ENCODE data around the gene BST2.
"Not testable (repeated sequence)": the region's sequence is repeated elsewhere in the genome, so short reads cannot be mapped to it uniquely, and the experiment has no call there.

Gene BST2

GRCh38 chr19:17390665-17391370 lies 14.6 kb downstream of the BST2 start:
- DNase-seq (ENCODE audit: insufficient read length, low spot score): peak; percentile 96
- FAIRE-seq: peak; percentile 98

- no peak for DNase-seq (ENCODE audit: insufficient read length, low spot score)
- FAIRE-seq: no peak
These were observed 15.3 kb downstream of the BST2 start for GRCh38 chr19:17389957-17390664.

GRCh38 chr19:17389288-17389687 lies 16.1 kb downstream of the BST2 start:
- DNase-seq (ENCODE audit: insufficient read length, low spot score) (no peak), FAIRE-seq (no peak)

GRCh38 chr19:17385878-17386611 lies 19.4 kb downstream of the BST2 start:
- DNase-seq (ENCODE audit: insufficient read length, low spot score): peak; percentile 66

GRCh38 chr19:17380426-17381138 lies 24.8 kb downstream of the BST2 start:
- DNase-seq (ENCODE audit: insufficient read length, low spot score) (no peak), FAIRE-seq (no peak)

More at GRCh38 chr19:17385878-17386611, 19.4 kb downstream of the BST2 start:
- FAIRE-seq: no peak

- FAIRE-seq (no peak), DNase-seq (ENCODE audit: insufficient read length, low spot score) (no peak)
These were observed 26.2 kb downstream of the BST2 start for GRCh38 chr19:17379221-17379631.

GRCh38 chr19:17378271-17378670 lies 27.2 kb downstream of the BST2 start:
- no peak for FAIRE-seq

GRCh38 chr19:17376935-17377600 lies 28.4 kb downstream of the BST2 start, which contains the start of gene PLVAP:
PLVAP (minus strand) TSS chr19:17377342; CDS start chr19:17377288, 54 bp downstream.
- no peak for FAIRE-seq
- DNase-seq (ENCODE audit: insufficient read length, low spot score): no peak

More at GRCh38 chr19:17378271-17378670, 27.2 kb downstream of the BST2 start:
- no peak for DNase-seq (ENCODE audit: insufficient read length, low spot score)

GRCh38 chr19:17370026-17370587 lies 35.3 kb downstream of the BST2 start:
- DNase-seq (ENCODE audit: insufficient read length, low spot score) (no peak), FAIRE-seq (no peak)

- no peak for DNase-seq (ENCODE audit: insufficient read length, low spot score)
- FAIRE-seq: no peak
These were observed 40.1 kb downstream of the BST2 start for GRCh38 chr19:17365361-17365760.

GRCh38 chr19:17363852-17364605 lies 41.4 kb downstream of the BST2 start:
- not testable (repeated sequence) for DNase-seq (ENCODE audit: insufficient read length, low spot score); FAIRE-seq

GRCh38 chr19:17359905-17360800 lies 45.3 kb downstream of the BST2 start:
- no peak for DNase-seq (ENCODE audit: insufficient read length, low spot score)
- FAIRE-seq: no peak

GRCh38 chr19:17358395-17358794 lies 47.0 kb downstream of the BST2 start:
- FAIRE-seq (no peak), DNase-seq (ENCODE audit: insufficient read length, low spot score) (no peak)

GRCh38 chr19:17357724-17358123 lies 47.7 kb downstream of the BST2 start:
- DNase-seq (ENCODE audit: insufficient read length, low spot score): no peak
- FAIRE-seq: no peak

GRCh38 chr19:17357078-17357666 lies 48.3 kb downstream of the BST2 start:
- FAIRE-seq (no peak), DNase-seq (ENCODE audit: insufficient read length, low spot score) (no peak)

- FAIRE-seq (no peak), DNase-seq (ENCODE audit: insufficient read length, low spot score) (no peak)
These were observed 52.0 kb downstream of the BST2 start for GRCh38 chr19:17353386-17353785.

All from HTR-8/SVneo (cell line).